B cell (primary cell): Measurements from ENCODE around the gene DOCK3. TPM values are rescaled to one million over a fixed set of nuclear protein-coding genes. Genes with fewer than 3 reads are reported as not detected.
"Not testable (repeated sequence)": the region's sequence is repeated elsewhere in the genome, so short reads cannot be mapped to it uniquely, and the experiment has no call there.

Experiments
- ATAC-seq: fragments of 200-7000 bp; cut with Tn5 transposase; one replicate; pipeline ENCODE4 v1.10.0; 2021; ENCODE audit warnings: low read depth, mild to moderate bottlenecking, moderate number of reproducible peaks, moderate library complexity
- CTCF ChIA-PET: fragments of 350-600 bp; sonication (Branson Sonifier 250); formaldehyde crosslinking; loops from one replicate; lab custom pipeline; 2021; ENCODE audit warnings: antibody characterized with exemption, inconsistent platforms; lab: Charles Lee
- POLR2A ChIA-PET: fragments of 350-600 bp; sonication (Branson Sonifier 250); formaldehyde crosslinking; loops from one replicate; lab custom pipeline; 2021; ENCODE audit warnings: antibody characterized with exemption; lab: Charles Lee
- DNase-seq: peaks from one replicate; pipeline ENCODE4 v3.0.0; 2013
- H2AFZ ChIP-seq: 2 replicates; pipeline ENCODE4 v1.6.1; 2012; ENCODE audit warnings: mild to moderate bottlenecking, low read depth, low read length; ENCODE audit not compliant: insufficient read depth, poor library complexity, severe bottlenecking
- H3K27ac ChIP-seq, 2 donors: 1 replicate in 1 of 2; 2 replicates in 1 of 2; pipeline ENCODE4 v1.5.1; 2012 to 2013; ENCODE audit warnings: low read length in 2 of 2, mild to moderate bottlenecking in 2 of 2, moderate library complexity in 1 of 2
- H3K27me3 ChIP-seq, 4 experiments: fragments of 200-600 bp in 1 of 4; sonication (generic) in 1 of 4; replicated peaks in 1 of 4; 1 replicate in 2 of 4; 2 replicates in 2 of 4; pipeline versions ENCODE4 v1.6.1 to v1.7.0; 2013 to 2016; ENCODE audit warnings: low read length in 3 of 4, mild to moderate bottlenecking in 2 of 4, mixed read lengths in 1 of 4, moderate library complexity in 1 of 4; ENCODE audit not compliant: insufficient read depth in 4 of 4, control insufficient read depth in 3 of 4; ENCODE audit errors: control extremely low read depth in 1 of 4
- H3K36me3 ChIP-seq, 2 experiments: replicated peaks in 1 of 2; 1 replicate in 1 of 2; 2 replicates in 1 of 2; pipeline versions ENCODE4 v1.6.1 to v1.7.1; 2013; ENCODE audit warnings: low read length in 1 of 2; ENCODE audit not compliant: insufficient read depth in 2 of 2, control insufficient read depth in 1 of 2; ENCODE audit errors: control extremely low read depth in 1 of 2, extremely low read depth in 1 of 2
- H3K4me1 ChIP-seq, 2 donors: fragments of 200-600 bp in 1 of 2; sonication (generic) in 1 of 2; 1 replicate in 1 of 2; 2 replicates in 1 of 2; pipeline versions ENCODE4 v1.5.1 to v1.6.1; 2013 to 2017; ENCODE audit warnings: low read length in 2 of 2; ENCODE audit not compliant: control insufficient read depth in 2 of 2, insufficient read depth in 2 of 2
- H3K4me2 ChIP-seq: replicated peaks from 2 replicates; pipeline ENCODE3; 2012; ENCODE audit warnings: mild to moderate bottlenecking, low read depth, low read length; ENCODE audit not compliant: poor library complexity, severe bottlenecking
- H3K4me3 ChIP-seq, 5 experiments: fragments of 200-600 bp in 1 of 5; sonication (generic) in 1 of 5; 1 replicate in 3 of 5; 2 replicates in 2 of 5; pipeline versions ENCODE4 v1.5.1 to v1.7.0; 2011 to 2016; ENCODE audit warnings: low read length in 4 of 5, mild to moderate bottlenecking in 4 of 5, low read depth in 2 of 5, control low read depth in 1 of 5, moderate library complexity in 1 of 5; ENCODE audit not compliant: insufficient read depth in 1 of 5; ENCODE audit errors: control extremely low read depth in 1 of 5, extremely low read depth in 1 of 5
- H3K79me2 ChIP-seq: fragments of 200-600 bp; sonication (generic); one replicate; pipeline ENCODE4 v1.6.0; 2016; ENCODE audit warnings: low read length; ENCODE audit not compliant: control insufficient read depth, insufficient read depth
- H3K9ac ChIP-seq: fragments of 200-600 bp; sonication (generic); 2 replicates; pipeline ENCODE4 v1.6.1; 2017; ENCODE audit warnings: mild to moderate bottlenecking, low read length, moderate library complexity
- H3K9me3 ChIP-seq, 3 donors: one replicate each; pipeline versions ENCODE4 v1.6.1 to v1.7.1; 2013; ENCODE audit warnings: low read length in 2 of 3; ENCODE audit not compliant: control insufficient read depth in 2 of 3, insufficient read depth in 1 of 3; ENCODE audit errors: control extremely low read depth in 1 of 3
- H4K20me1 ChIP-seq: 2 replicates; pipeline ENCODE4 v1.6.0; 2012; ENCODE audit warnings: mild to moderate bottlenecking, low read length; ENCODE audit not compliant: insufficient read depth, control insufficient read depth, poor library complexity, severe bottlenecking
- H3K27ac Mint-ChIP-seq: one replicate; pipeline ENCODE4 v1.8.0; 2021; ENCODE audit warnings: mixed read lengths
- H3K27me3 Mint-ChIP-seq: one replicate; pipeline ENCODE4 v1.8.0; 2021; ENCODE audit warnings: mixed read lengths
- H3K4me1 Mint-ChIP-seq: one replicate; pipeline ENCODE4 v1.8.0; 2021; ENCODE audit warnings: mixed read lengths
- H3K4me3 Mint-ChIP-seq: one replicate; pipeline ENCODE4 v1.8.0; 2021; ENCODE audit warnings: mixed read lengths
- H3K9me3 Mint-ChIP-seq: one replicate; pipeline ENCODE4 v1.8.0; 2022; ENCODE audit warnings: mixed read lengths; ENCODE audit not compliant: insufficient read depth
- CTCF ChIP-seq: fragments of 200-600 bp; IDR thresholded peaks from one replicate; pipeline ENCODE4 v1.8.0; 2022; ENCODE audit warnings: antibody characterized with exemption, mild to moderate bottlenecking
- EZH2 ChIP-seq: IDR thresholded peaks from 2 replicates; pipeline ENCODE4 v1.6.1; 2012; ENCODE audit warnings: borderline replicate concordance, low read depth, mild to moderate bottlenecking, moderate library complexity, low read length; ENCODE audit not compliant: insufficient read depth, poor library complexity, severe bottlenecking
- WGBS: methylation state at CpG from one replicate; pipeline ENCODE4 v1.1.5; 2013; ENCODE audit warnings: missing lambda C conversion rate; ENCODE audit not compliant: insufficient coverage; 5-methylcytosine and 5-hydroxymethylcytosine counted together
- intact Hi-C: fragments of 100-400 bp; cut with micrococcal nuclease; formaldehyde crosslinking; loops from one replicate; pipeline ENCODE4 v1.10.0; 2022
- polyA plus RNA-seq: library from polyadenylated mRNA; depleted of rRNA; stranded (reverse); fragments of >200 nt; gene quantifications from 2 replicates; pipeline ENCODE4 v1.2.3, GENCODE V29; 2012
- total RNA-seq, 2 donors: library from RNA; stranded (reverse); fragments of 120-200 nt in 1 of 2; gene quantifications; 1 replicate in 1 of 2; 2 replicates in 1 of 2; pipeline versions ENCODE4 v1.2.3 to v1.2.4, GENCODE V29; 2013 to 2022

DOCK3 gene
- total and polyA plus RNA-seq, 2 donors (not counting 1 experiment from before 2014, with no cell fraction given), result 0.06 to 0.30 TPM

- H3K4me3 Mint-ChIP-seq, result no peak overlapping the region
- no peak overlapping the region for H3K9ac ChIP-seq
- ChIA-PET CTCF (no interaction called here), POLR2A (no interaction called here)
- H3K27me3 Mint-ChIP-seq, result peaks cover 44% of the 10 kb centered on the region
- peaks cover 0 to 3% (median 0%) of the 10 kb centered on the region in 3 donors for H3K9me3 ChIP-seq
- H3K79me2 ChIP-seq, result no peaks in the 10 kb centered on the region
- no peak overlapping the region for H3K27ac Mint-ChIP-seq
- DNase-seq, result no peak
- intact Hi-C loops, result no loop called here
- H3K4me2 ChIP-seq, result no peak overlapping the region
- H3K4me1 Mint-ChIP-seq, result no peaks in the 10 kb centered on the region
- H3K27me3 ChIP-seq, result no peaks in the 10 kb centered on the region
- no peaks in the 10 kb centered on the region for H4K20me1 ChIP-seq
- no peak for TF ChIP-seq CTCF
- TF ChIP-seq EZH2, result no peak
- H3K9me3 Mint-ChIP-seq, result peaks cover 2% of the 10 kb centered on the region
- H2AFZ ChIP-seq, result no peak overlapping the region
- 95% methylated on average over 4 of the region's 4 CpGs for WGBS
- H3K27ac ChIP-seq, result no peak overlapping the region
- ATAC-seq, result no peak
- no peaks in the 10 kb centered on the region for H3K4me1 ChIP-seq
- H3K36me3 ChIP-seq, result no peaks in the 10 kb centered on the region
- H3K4me3 ChIP-seq, result no peak overlapping the region
These were observed 117.8 kb downstream of the DOCK3 start for GRCh38 chr3:50792568-50792967.

- DNase-seq, H3K4me2 ChIP-seq, CTCF ChIA-PET, H3K4me1 Mint-ChIP-seq, ATAC-seq, H3K27ac Mint-ChIP-seq, H2AFZ ChIP-seq, H3K79me2 ChIP-seq, H4K20me1 ChIP-seq, H3K9ac ChIP-seq, H3K36me3 ChIP-seq, H3K4me1 ChIP-seq, H3K27ac ChIP-seq, H3K27me3 Mint-ChIP-seq, H3K4me3 Mint-ChIP-seq, H3K27me3 ChIP-seq, intact Hi-C loops, H3K4me3 ChIP-seq, POLR2A ChIA-PET: not testable (repeated sequence)
- WGBS, result 98% methylated on average over 9 of the region's 27 CpGs
- peaks cover 27% of the 10 kb centered on the region for H3K9me3 Mint-ChIP-seq
- H3K9me3 ChIP-seq, result peaks cover 0 to 30% (median 17%) of the 10 kb centered on the region in 3 donors
These were observed 129.1 kb downstream of the DOCK3 start for GRCh38 chr3:50803805-50804204.

- H3K79me2 ChIP-seq, H4K20me1 ChIP-seq, H3K27ac ChIP-seq, ATAC-seq, H3K4me1 ChIP-seq, POLR2A ChIA-PET, H3K27ac Mint-ChIP-seq, CTCF ChIA-PET, H3K4me3 Mint-ChIP-seq, DNase-seq, intact Hi-C loops, H3K36me3 ChIP-seq, H3K4me2 ChIP-seq, H3K27me3 Mint-ChIP-seq, H2AFZ ChIP-seq, H3K4me1 Mint-ChIP-seq, H3K27me3 ChIP-seq, H3K9ac ChIP-seq, H3K4me3 ChIP-seq: not testable (repeated sequence)
- WGBS, result 93% methylated on average over 11 of the region's 20 CpGs
- H3K9me3 ChIP-seq, result peaks cover 0 to 30% (median 16%) of the 10 kb centered on the region in 3 donors
- H3K9me3 Mint-ChIP-seq, result peaks cover 22% of the 10 kb centered on the region
These were observed 129.6 kb downstream of the DOCK3 start for GRCh38 chr3:50804376-50804775.
